Stimulated activated naive CD4-positive, alpha-beta T cell treated with Interleukin-2 at 50 U/mL for 16 hours (primary cell): ENCODE results near the gene URI1.

Experiments used
- DNase-seq: peaks from one replicate; lab custom pipeline; 2025; lab: John Stamatoyannopoulos, UW

The URI1 gene

GRCh38 chr19:29971002-29971401 lies 29.0 kb downstream of the URI1 start:
- DNase-seq: no peak

- DNase-seq: no peak
Measured at GRCh38 chr19:29971648-29972047, 29.6 kb downstream of the URI1 start.

- no peak for DNase-seq
Measured at GRCh38 chr19:29974701-29975100, 32.7 kb downstream of the URI1 start.

DNA sequence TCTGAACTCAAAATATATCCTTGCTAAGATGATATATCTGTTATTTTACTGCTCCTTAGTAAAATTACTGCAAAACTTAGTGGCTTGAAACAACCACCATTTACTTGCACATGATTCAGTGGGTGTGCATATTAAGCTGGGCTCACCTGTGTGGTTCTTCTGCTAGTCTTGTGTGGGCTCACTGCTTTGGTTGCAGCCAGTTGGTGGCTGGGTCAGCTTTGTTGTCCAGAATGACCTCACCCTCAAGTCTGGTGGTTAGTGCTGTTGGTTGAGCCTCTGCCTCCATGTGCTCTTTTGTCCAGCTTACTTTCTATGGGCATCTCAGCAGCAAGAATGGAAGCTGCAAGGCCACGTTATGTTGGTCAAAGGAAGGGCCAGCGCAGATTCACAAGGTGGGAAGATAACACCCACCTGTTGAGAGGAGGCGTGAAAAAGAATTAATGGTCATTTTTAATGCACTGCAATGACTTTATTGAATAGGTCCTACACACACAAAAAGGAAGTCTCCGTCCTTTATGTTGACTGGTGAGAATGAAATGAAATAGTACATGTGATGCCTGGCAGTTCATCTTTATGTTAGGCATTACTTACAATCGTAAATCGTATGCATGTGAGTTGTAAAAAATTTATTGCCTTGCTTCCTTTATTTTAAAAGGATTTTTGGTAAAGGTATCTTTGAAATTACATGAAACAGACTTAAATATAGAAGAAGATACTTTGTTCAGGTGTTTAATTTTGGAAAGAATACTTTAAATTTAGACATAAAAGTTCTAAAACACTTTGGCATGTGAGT lies 34.3 kb downstream of the URI1 start:
- no peak for DNase-seq

- DNase-seq: no peak
Measured at GRCh38 chr19:29978080-29978479, 36.0 kb downstream of the URI1 start.

- no peak for DNase-seq
Measured at GRCh38 chr19:29983568-29983967, 41.5 kb downstream of the URI1 start.

GRCh38 chr19:29985196-29985595 lies 43.2 kb downstream of the URI1 start:
- no peak for DNase-seq

DNA sequence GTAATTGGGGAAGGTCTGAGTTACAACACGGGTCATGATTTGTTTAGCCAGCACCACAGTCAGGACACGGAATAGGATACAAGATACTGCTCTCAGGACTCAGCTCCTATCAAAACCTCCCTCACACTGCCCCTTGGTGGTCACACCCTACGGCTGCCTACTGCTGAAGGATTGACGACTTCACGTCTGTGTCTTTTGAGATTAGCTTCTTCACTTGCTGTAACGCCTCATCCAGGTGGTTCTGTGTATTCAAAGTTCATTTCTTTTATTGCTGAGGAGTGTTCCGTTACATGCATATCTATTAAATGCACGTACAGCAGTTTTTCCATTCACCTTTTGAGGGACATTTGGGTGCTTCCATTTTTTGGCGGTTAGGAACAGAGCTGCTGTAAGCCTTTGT lies 46.3 kb downstream of the URI1 start:
- no peak for DNase-seq

- no peak for DNase-seq
Measured at GRCh38 chr19:29992233-29992867, 50.3 kb downstream of the URI1 start.

DNA sequence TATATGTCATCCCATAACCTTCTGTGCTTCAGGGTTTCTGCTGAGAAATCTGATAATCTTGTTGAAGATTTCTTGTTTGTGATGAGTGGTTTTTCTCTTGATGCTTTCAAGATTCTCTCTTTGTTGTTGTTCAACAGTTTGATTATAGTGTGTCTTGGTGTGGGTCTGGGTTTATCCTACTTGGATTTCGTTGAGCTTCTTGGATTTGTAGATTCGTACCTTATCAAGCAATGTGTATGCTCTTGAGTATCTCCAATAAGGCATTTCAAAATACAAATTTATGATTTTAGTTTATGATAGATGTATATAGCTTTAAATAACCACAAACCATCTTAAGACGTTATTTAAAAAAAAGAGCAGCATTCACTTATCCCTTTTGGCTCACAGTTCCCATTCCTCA lies 57.5 kb downstream of the URI1 start:
- no peak for DNase-seq

GRCh38 chr19:30000862-30001261 lies 58.8 kb downstream of the URI1 start:
- DNase-seq: no peak

DNA sequence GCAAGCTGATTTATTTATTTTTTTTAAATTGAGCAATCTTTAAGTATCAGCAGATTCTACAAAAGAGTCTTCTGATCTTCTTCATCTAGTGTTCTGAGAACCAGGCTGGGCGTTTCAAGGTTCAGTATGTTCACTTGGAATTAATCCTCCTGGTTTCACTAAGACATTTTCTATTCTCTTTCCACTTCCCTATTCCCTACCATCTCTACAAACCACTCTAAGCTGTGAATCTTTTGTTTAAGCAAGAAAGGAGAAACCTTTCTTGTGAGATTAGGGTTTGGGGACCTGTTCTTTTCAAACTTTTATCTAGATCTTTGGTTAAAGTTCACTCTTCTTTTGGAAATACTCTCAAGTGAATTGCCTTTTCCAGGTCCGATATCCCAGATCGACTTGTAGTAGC lies 59.3 kb downstream of the URI1 start:
- DNase-seq: no peak

GRCh38 chr19:30001791-30002190 lies 59.8 kb downstream of the URI1 start:
- no peak for DNase-seq

DNA sequence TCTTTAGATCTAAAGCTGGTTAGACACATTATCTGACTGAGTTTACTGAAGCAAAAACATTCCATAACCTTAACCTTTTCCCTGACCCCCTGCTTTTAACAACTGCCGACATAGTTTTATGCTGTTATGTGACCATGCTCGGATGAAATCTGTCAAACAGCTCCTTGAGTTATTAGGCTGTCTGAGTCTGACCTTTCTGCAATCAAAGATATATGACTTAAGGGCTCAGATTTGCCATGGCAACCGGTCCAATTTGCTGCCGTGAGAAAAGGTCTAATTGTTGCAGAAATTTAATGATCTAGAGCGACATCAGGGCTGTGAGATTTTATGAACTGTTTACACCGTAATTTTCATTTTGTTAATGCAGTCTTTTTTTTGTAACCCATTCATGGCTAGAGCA lies 61.8 kb downstream of the URI1 start:
- DNase-seq: no peak

GRCh38 chr19:30004403-30004802 lies 62.4 kb downstream of the URI1 start:
- DNase-seq: no peak

- no peak for DNase-seq
Measured at GRCh38 chr19:30006207-30006606, 64.2 kb downstream of the URI1 start.

- no peak for DNase-seq
Measured at GRCh38 chr19:30008169-30008568, 66.1 kb downstream of the URI1 start.

- DNase-seq: no peak
Measured at GRCh38 chr19:30009013-30009412, 67.0 kb downstream of the URI1 start.

DNA sequence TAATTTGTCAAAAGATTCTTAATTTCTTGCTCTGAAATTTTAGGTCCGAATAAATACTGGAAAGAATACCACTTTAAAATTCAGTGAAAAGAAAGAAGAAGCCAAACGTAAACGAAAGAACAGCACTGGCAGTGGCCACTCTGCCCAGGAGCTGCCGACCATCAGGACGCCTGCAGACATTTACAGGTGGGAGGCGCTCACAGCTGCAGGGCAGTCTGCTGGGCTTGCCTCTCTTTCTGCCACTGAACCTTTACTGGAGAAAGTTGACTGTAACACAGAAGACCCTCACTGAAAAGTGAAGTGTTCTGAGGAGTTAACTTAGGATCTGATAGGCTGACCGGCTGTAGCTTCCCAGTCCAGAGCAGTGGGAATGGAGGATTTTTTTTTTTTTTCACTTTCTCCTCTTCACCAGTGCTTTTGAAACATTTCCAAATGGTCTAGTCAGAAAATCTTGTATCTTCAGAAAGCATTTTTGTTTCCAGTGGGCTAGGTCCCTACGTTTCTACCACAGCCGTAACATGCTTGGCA lies 69.1 kb downstream of the URI1 start:
- no peak for DNase-seq

GRCh38 chr19:30014770-30015169 lies 72.7 kb downstream of the URI1 start:
- no peak for DNase-seq

DNA sequence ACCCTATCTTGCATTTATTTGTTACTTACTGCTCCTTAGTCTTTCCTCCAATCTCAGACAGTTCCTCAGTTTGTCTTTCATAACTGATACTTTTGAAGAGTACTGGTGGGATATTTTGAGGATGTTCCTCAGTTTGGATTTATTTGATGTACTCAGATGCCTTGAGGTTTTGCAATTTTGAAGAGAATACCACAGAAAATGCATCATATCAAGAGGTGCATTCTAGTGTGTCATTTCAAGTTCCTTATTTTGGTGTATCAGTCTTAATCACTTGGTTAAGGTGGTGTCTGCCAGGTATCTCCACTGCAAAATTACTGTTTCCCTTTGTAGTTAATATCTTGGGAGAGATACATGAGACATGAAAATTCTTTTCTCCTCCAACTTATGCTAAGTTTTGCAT lies 75.1 kb downstream of the URI1 start:
- DNase-seq: no peak

DNA sequence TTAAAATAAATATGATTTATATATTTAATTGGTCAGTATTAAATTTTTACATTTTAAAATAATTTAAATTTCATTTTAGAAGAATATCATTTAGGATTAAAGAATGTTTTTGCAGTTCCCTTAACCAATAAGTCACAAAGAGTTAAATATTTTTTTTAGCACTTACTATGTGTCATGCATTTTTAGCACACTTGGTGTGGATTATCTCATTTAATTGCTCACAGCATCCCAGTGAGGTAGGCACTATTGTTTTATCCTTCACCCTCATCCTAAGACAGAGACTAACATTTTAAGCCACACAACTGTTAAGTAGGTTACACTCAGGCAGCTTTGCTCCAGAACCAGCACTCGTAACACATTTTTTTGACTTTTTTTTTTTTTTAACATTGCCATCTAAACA lies 78.2 kb downstream of the URI1 start:
- no peak for DNase-seq

GRCh38 chr19:30022659-30023058 lies 80.6 kb downstream of the URI1 start:
- DNase-seq: no peak

- no peak for DNase-seq
Measured at GRCh38 chr19:30023330-30023729, 81.3 kb downstream of the URI1 start.
